ENCODE data around the gene CAMK1D.
"Not testable (repeated sequence)": the region's sequence is repeated elsewhere in the genome, so short reads cannot be mapped to it uniquely, and the experiment has no call there.

GRCh38 chr10:12328312-12328711 is 21.0 kb upstream of the CAMK1D start:
- not testable (repeated sequence) for TF ChIP-seq CTCF (IDR thresholded peaks at IDR 0.05; ENCODE audit: low read length); EZH2 (IDR thresholded peaks at IDR 0.05; ENCODE audit: borderline replicate concordance, low read length)
